Neural progenitor cell (in vitro differentiated cells): ENCODE data around the gene HUS1B. TPM values are rescaled to one million over a fixed set of nuclear protein-coding genes. Genes with fewer than 3 reads are reported as not detected.

Source experiments
- DNase-seq: peaks from one replicate; pipeline ENCODE4 v3.0.0-alpha.2; 2016; ENCODE audit warnings: low spot score
- H2AFZ ChIP-seq: fragments of 200-600 bp; sonication (generic); replicated peaks from 2 replicates; pipeline ENCODE4 v1.6.1; 2016; ENCODE audit warnings: antibody characterized with exemption
- H3F3A ChIP-seq: fragments of 200-600 bp; sonication (generic); 2 replicates; pipeline ENCODE4 v1.6.1; 2016; ENCODE audit warnings: antibody characterized with exemption, low read depth
- H3K27ac ChIP-seq: fragments of 200-600 bp; sonication (generic); 2 replicates; pipeline ENCODE4 v1.5.1; 2016; ENCODE audit warnings: mild to moderate bottlenecking
- H3K27me3 ChIP-seq: fragments of 200-600 bp; sonication (generic); 2 replicates; pipeline ENCODE4 v1.6.1; 2016; ENCODE audit warnings: mild to moderate bottlenecking, moderate library complexity
- H3K36me3 ChIP-seq: fragments of 200-600 bp; sonication (generic); 2 replicates; pipeline ENCODE4 v1.5.1; 2016
- H3K4me1 ChIP-seq: fragments of 200-600 bp; sonication (generic); 2 replicates; pipeline ENCODE4 v1.6.1; 2016; ENCODE audit warnings: mixed run types
- H3K4me2 ChIP-seq: fragments of 200-600 bp; sonication (generic); 2 replicates; pipeline ENCODE4 v1.6.1; 2016
- H3K4me3 ChIP-seq: fragments of 200-600 bp; sonication (generic); 2 replicates; pipeline ENCODE4 v1.5.1; 2016
- H3K79me2 ChIP-seq: fragments of 200-600 bp; sonication (generic); 2 replicates; pipeline ENCODE4 v1.6.1; 2016; ENCODE audit warnings: low read depth
- H3K9ac ChIP-seq: fragments of 200-600 bp; sonication (generic); 2 replicates; pipeline ENCODE4 v1.6.1; 2016
- H3K9me3 ChIP-seq: fragments of 200-600 bp; sonication (generic); 2 replicates; pipeline ENCODE4 v1.5.1; 2016; ENCODE audit warnings: low read depth
- H4K20me1 ChIP-seq: fragments of 200-600 bp; sonication (generic); 2 replicates; pipeline ENCODE4 v1.6.1; 2016; ENCODE audit warnings: low read depth
- H3K27ac Mint-ChIP-seq: 3 replicates; pipeline ENCODE4 v1.8.0; 2021; ENCODE audit warnings: mixed read lengths
- H3K27me3 Mint-ChIP-seq: 2 replicates; pipeline ENCODE4 v1.8.0; 2022; ENCODE audit warnings: low read depth, mild to moderate bottlenecking, inconsistent platforms, moderate library complexity, mixed read lengths; ENCODE audit not compliant: insufficient read depth
- H3K36me3 Mint-ChIP-seq: 3 replicates; pipeline ENCODE4 v1.8.0; 2021; ENCODE audit warnings: mixed read lengths
- H3K4me1 Mint-ChIP-seq: 3 replicates; pipeline ENCODE4 v1.8.0; 2021; ENCODE audit warnings: mixed read lengths
- H3K4me3 Mint-ChIP-seq: 3 replicates; pipeline ENCODE4 v1.8.0; 2021; ENCODE audit warnings: mild to moderate bottlenecking, moderate library complexity, mixed read lengths
- H3K9me3 Mint-ChIP-seq: 3 replicates; pipeline ENCODE4 v1.8.0; 2020; ENCODE audit warnings: mixed read lengths
- CTCF ChIP-seq: fragments of 200-600 bp; sonication (generic); IDR thresholded peaks from 2 replicates; pipeline ENCODE4 v1.5.1; 2017; ENCODE audit warnings: antibody characterized with exemption, mild to moderate bottlenecking
- EZH2 ChIP-seq: fragments of 200-600 bp; sonication (generic); IDR thresholded peaks from 2 replicates; pipeline ENCODE4 v1.6.1; 2017; ENCODE audit warnings: antibody characterized with exemption, mild to moderate bottlenecking, moderate library complexity
- EZH2phosphoT487 ChIP-seq: fragments of 200-600 bp; sonication (generic); IDR thresholded peaks from 2 replicates; pipeline ENCODE4 v1.6.1; 2017; ENCODE audit warnings: antibody characterized with exemption
- total RNA-seq: library from RNA; depleted of rRNA; stranded (reverse); fragments of >200 nt; gene quantifications from 2 replicates; pipeline ENCODE4 v1.2.3, GENCODE V29; 2015; ENCODE audit warnings: low replicate concordance

HUS1B gene
- total RNA-seq, 1 donor from 2014 or later = not detected

DNA sequence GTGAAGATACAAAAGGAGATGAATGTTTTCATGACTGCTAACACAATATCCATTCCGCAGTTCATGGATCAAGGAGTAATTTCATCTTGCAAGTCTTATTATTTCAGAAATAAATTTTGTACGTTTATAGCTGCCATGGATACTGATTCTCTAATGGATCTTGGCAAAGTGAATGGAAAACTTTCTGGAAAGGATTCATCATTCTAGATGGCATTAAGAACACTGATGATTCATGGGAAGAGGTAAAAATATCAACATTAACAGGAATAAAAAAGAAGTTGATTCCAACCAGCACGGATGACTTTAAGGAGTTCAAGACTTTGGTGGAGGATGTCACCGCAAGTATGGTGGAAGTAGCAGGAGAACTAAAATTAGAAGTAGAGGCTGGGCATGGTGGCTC lies 2.8 kb downstream of the HUS1B start:
- Histone ChIP-seq H3K79me2 (peaks cover 17% of the 10 kb centered on the region), H3K36me3 (no peaks in the 10 kb centered on the region), H3K9me3 (no peaks in the 10 kb centered on the region), H3F3A (peaks cover 4% of the 10 kb centered on the region), H3K4me1 (no peaks in the 10 kb centered on the region), H4K20me1 (no peaks in the 10 kb centered on the region), H3K27me3 (no peaks in the 10 kb centered on the region), H3K27ac (no peak overlapping the region), H3K4me2 (no peak overlapping the region), H3K4me3 (no peak overlapping the region), H3K9ac (no peak overlapping the region), H2AFZ (no peak overlapping the region)
- Mint-ChIP-seq H3K9me3 (peaks cover 2% of the 10 kb centered on the region), H3K27me3 (peaks cover 4% of the 10 kb centered on the region), H3K4me3 (no peak overlapping the region), H3K27ac (no peak overlapping the region), H3K36me3 (peaks cover 20% of the 10 kb centered on the region), H3K4me1 (peaks cover 3% of the 10 kb centered on the region)
- TF ChIP-seq CTCF (no peak), EZH2phosphoT487 (no peak), EZH2 (no peak)
- DNase-seq = no peak

DNA sequence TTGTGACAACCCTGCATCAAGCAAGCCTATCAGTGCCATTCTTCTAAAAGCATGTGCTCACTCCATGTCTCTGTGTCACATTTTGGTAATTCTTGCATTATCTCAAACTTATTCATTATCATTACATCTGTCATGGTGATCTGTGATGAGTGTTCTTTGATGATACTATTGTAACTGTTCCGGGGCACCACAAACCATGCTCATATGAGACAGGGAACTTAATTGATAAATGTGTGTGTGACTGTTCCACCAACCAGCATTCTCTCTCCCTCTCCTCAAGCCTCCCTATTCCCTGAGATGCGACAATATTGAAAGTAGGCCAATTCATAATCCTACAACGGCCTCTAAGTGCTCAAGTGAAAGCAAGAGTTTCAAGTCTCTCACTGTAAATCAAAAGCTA lies 4.0 kb downstream of the HUS1B start:
- Mint-ChIP-seq H3K9me3 (peaks cover 2% of the 10 kb centered on the region), H3K27me3 (peaks cover 4% of the 10 kb centered on the region), H3K4me1 (no peaks in the 10 kb centered on the region), H3K27ac (no peak overlapping the region), H3K4me3 (no peak overlapping the region), H3K36me3 (peaks cover 20% of the 10 kb centered on the region)
- no peak for TF ChIP-seq EZH2
- no peak for TF ChIP-seq EZH2phosphoT487
- no peak for TF ChIP-seq CTCF
- H3K4me3 ChIP-seq = no peak overlapping the region
- H3K9ac ChIP-seq = no peak overlapping the region
- H3F3A ChIP-seq = no peaks in the 10 kb centered on the region
- no peaks in the 10 kb centered on the region for H4K20me1 ChIP-seq
- no peak overlapping the region for H3K4me2 ChIP-seq
- H2AFZ ChIP-seq = no peak overlapping the region
- no peaks in the 10 kb centered on the region for H3K36me3 ChIP-seq
- H3K9me3 ChIP-seq = no peaks in the 10 kb centered on the region
- no peaks in the 10 kb centered on the region for H3K4me1 ChIP-seq
- no peak overlapping the region for H3K27ac ChIP-seq
- no peak for DNase-seq
- peaks cover 8% of the 10 kb centered on the region for H3K79me2 ChIP-seq
- H3K27me3 ChIP-seq = no peaks in the 10 kb centered on the region

GRCh38 chr6:650098-650497 lies 6.8 kb downstream of the HUS1B start:
- H3K4me2 ChIP-seq = no peak overlapping the region
- DNase-seq = no peak
- Mint-ChIP-seq H3K9me3 (no peaks in the 10 kb centered on the region), H3K27me3 (peaks cover 4% of the 10 kb centered on the region), H3K4me1 (no peaks in the 10 kb centered on the region), H3K27ac (no peak overlapping the region), H3K4me3 (no peak overlapping the region), H3K36me3 (peaks cover 10% of the 10 kb centered on the region)
- no peaks in the 10 kb centered on the region for H3K36me3 ChIP-seq
- no peaks in the 10 kb centered on the region for H3K27me3 ChIP-seq
- H4K20me1 ChIP-seq = no peaks in the 10 kb centered on the region
- peaks cover 15% of the 10 kb centered on the region for H3K79me2 ChIP-seq
- no peak overlapping the region for H3K9ac ChIP-seq
- TF ChIP-seq EZH2 (no peak), CTCF (no peak), EZH2phosphoT487 (no peak)
- H3K27ac ChIP-seq = no peak overlapping the region
- H3K4me3 ChIP-seq = no peak overlapping the region
- no peaks in the 10 kb centered on the region for H3K9me3 ChIP-seq
- no peaks in the 10 kb centered on the region for H3F3A ChIP-seq
- no peak overlapping the region for H2AFZ ChIP-seq
- no peaks in the 10 kb centered on the region for H3K4me1 ChIP-seq
